ENCODE data around the gene FOXP4. TPM values are rescaled to one million over a fixed set of nuclear protein-coding genes. Genes with fewer than 3 reads are reported as not detected.

FOXP4 gene
- total and polyA plus RNA-seq, 2 of the 13 experiments (the other 11 are each of a cell fraction or from before 2014, with no cell fraction given) = 11.0 to 12.4 TPM

DNA sequence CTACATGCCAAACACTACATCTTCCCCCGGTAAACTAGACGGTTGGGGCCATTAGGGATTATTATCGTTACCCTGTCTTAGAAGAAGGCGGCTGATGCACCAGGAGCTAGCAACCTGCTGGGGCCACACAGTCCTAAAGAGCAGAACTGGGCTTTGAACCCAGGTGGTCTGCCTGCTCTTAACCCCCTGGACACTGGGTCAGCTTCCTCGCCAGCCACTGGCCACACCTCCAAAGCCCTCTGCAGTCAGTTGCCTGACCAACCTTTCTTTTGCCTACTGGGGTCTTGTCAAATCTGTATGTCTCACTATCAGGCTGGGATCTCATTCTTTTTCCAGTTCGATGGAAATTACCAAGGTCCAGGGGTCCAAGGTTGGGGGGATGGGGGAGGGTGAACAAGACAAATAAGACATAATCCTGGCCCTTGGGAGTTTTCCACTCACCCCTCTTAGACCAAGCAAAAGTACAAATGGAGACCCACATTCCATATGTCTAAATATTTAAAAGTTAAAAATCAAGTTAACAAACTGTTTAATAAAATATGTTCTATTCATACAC, 34.0 kb upstream of the FOXP4 start (continued):
- TF ChIP-seq TOE1 (CRISPR knock-in tag; IDR thresholded peaks at IDR 0.05) = no peak
- TF ChIP-seq, protein P1, sequence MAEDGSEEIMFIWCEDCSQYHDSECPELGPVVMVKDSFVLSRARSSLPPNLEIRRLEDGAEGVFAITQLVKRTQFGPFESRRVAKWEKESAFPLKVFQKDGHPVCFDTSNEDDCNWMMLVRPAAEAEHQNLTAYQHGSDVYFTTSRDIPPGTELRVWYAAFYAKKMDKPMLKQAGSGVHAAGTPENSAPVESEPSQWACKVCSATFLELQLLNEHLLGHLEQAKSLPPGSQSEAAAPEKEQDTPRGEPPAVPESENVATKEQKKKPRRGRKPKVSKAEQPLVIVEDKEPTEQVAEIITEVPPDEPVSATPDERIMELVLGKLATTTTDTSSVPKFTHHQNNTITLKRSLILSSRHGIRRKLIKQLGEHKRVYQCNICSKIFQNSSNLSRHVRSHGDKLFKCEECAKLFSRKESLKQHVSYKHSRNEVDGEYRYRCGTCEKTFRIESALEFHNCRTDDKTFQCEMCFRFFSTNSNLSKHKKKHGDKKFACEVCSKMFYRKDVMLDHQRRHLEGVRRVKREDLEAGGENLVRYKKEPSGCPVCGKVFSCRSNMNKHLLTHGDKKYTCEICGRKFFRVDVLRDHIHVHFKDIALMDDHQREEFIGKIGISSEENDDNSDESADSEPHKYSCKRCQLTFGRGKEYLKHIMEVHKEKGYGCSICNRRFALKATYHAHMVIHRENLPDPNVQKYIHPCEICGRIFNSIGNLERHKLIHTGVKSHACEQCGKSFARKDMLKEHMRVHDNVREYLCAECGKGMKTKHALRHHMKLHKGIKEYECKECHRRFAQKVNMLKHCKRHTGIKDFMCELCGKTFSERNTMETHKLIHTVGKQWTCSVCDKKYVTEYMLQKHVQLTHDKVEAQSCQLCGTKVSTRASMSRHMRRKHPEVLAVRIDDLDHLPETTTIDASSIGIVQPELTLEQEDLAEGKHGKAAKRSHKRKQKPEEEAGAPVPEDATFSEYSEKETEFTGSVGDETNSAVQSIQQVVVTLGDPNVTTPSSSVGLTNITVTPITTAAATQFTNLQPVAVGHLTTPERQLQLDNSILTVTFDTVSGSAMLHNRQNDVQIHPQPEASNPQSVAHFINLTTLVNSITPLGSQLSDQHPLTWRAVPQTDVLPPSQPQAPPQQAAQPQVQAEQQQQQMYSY (CRISPR knock-in tag; IDR thresholded peaks at IDR 0.05) = no peak
- TF ChIP-seq, protein P2, sequence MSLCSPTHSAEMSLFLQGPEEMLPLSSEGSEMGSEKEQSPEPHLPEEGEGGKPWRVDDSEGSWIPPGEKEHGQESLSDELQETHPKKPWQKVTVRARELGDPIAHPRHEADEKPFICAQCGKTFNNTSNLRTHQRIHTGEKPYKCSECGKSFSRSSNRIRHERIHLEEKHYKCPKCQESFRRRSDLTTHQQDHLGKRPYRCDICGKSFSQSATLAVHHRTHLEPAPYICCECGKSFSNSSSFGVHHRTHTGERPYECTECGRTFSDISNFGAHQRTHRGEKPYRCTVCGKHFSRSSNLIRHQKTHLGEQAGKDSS (CRISPR knock-in tag; IDR thresholded peaks at IDR 0.05; ENCODE audit: borderline replicate concordance, low read depth) = no peak
- TF ChIP-seq CREB1 (IDR thresholded peaks at IDR 0.05) = no peak
- TF ChIP-seq CREB1 (CRISPR knock-in tag; IDR thresholded peaks at IDR 0.05) = no peak
- no peak for TF ChIP-seq TAF15 (IDR thresholded peaks at IDR 0.05; ENCODE audit: low read depth, low read length, poor library complexity, severe bottlenecking)
- TF ChIP-seq, protein P3, sequence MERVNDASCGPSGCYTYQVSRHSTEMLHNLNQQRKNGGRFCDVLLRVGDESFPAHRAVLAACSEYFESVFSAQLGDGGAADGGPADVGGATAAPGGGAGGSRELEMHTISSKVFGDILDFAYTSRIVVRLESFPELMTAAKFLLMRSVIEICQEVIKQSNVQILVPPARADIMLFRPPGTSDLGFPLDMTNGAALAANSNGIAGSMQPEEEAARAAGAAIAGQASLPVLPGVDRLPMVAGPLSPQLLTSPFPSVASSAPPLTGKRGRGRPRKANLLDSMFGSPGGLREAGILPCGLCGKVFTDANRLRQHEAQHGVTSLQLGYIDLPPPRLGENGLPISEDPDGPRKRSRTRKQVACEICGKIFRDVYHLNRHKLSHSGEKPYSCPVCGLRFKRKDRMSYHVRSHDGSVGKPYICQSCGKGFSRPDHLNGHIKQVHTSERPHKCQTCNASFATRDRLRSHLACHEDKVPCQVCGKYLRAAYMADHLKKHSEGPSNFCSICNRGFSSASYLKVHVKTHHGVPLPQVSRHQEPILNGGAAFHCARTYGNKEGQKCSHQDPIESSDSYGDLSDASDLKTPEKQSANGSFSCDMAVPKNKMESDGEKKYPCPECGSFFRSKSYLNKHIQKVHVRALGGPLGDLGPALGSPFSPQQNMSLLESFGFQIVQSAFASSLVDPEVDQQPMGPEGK (CRISPR knock-in tag; IDR thresholded peaks at IDR 0.05) = peak; percentile 9; the same call in 1 of the 2 replicates
- TF ChIP-seq ZNF883 (CRISPR knock-in tag; IDR thresholded peaks at IDR 0.05; ENCODE audit: not compliant biosample characterization) = peak; percentile 42
- TF ChIP-seq, protein P4, sequence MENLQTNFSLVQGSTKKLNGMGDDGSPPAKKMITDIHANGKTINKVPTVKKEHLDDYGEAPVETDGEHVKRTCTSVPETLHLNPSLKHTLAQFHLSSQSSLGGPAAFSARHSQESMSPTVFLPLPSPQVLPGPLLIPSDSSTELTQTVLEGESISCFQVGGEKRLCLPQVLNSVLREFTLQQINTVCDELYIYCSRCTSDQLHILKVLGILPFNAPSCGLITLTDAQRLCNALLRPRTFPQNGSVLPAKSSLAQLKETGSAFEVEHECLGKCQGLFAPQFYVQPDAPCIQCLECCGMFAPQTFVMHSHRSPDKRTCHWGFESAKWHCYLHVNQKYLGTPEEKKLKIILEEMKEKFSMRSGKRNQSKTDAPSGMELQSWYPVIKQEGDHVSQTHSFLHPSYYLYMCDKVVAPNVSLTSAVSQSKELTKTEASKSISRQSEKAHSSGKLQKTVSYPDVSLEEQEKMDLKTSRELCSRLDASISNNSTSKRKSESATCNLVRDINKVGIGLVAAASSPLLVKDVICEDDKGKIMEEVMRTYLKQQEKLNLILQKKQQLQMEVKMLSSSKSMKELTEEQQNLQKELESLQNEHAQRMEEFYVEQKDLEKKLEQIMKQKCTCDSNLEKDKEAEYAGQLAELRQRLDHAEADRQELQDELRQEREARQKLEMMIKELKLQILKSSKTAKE (CRISPR knock-in tag; IDR thresholded peaks at IDR 0.05; ENCODE audit: borderline replicate concordance) = no peak
- TF ChIP-seq FOXK1 (CRISPR knock-in tag; IDR thresholded peaks at IDR 0.05; ENCODE audit: borderline replicate concordance, low read depth) = no peak
- TF ChIP-seq, protein P5, sequence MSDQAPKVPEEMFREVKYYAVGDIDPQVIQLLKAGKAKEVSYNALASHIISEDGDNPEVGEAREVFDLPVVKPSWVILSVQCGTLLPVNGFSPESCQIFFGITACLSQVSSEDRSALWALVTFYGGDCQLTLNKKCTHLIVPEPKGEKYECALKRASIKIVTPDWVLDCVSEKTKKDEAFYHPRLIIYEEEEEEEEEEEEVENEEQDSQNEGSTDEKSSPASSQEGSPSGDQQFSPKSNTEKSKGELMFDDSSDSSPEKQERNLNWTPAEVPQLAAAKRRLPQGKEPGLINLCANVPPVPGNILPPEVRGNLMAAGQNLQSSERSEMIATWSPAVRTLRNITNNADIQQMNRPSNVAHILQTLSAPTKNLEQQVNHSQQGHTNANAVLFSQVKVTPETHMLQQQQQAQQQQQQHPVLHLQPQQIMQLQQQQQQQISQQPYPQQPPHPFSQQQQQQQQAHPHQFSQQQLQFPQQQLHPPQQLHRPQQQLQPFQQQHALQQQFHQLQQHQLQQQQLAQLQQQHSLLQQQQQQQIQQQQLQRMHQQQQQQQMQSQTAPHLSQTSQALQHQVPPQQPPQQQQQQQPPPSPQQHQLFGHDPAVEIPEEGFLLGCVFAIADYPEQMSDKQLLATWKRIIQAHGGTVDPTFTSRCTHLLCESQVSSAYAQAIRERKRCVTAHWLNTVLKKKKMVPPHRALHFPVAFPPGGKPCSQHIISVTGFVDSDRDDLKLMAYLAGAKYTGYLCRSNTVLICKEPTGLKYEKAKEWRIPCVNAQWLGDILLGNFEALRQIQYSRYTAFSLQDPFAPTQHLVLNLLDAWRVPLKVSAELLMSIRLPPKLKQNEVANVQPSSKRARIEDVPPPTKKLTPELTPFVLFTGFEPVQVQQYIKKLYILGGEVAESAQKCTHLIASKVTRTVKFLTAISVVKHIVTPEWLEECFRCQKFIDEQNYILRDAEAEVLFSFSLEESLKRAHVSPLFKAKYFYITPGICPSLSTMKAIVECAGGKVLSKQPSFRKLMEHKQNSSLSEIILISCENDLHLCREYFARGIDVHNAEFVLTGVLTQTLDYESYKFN (CRISPR knock-in tag; conservative IDR thresholded peaks at IDR 0.05) = peak; percentile 71
- 0 out of 2 replicates have a peak, but pooled peaks have one; percentile 18 for TF ChIP-seq GATAD2A (CRISPR knock-in tag; IDR thresholded peaks at IDR 0.05)
- no peak for TF ChIP-seq AGO1 (IDR thresholded peaks at IDR 0.05; ENCODE audit: low read depth, low read length, poor library complexity, severe bottlenecking)
- no peak for TF ChIP-seq GATAD1 (CRISPR knock-in tag; IDR thresholded peaks at IDR 0.05)
- TF ChIP-seq ZNF556 (CRISPR knock-in tag; IDR thresholded peaks at IDR 0.05; ENCODE audit: borderline replicate concordance) = peak; percentile 71; the same call in 1 of the 2 replicates
- TF ChIP-seq ZNF547 (CRISPR knock-in tag; IDR thresholded peaks at IDR 0.05) = 0 out of 2 replicates have a peak, but pooled peaks have one; percentile 31
- peak; percentile 14; the same call in 1 of the 2 replicates for TF ChIP-seq TBX2 (CRISPR knock-in tag; IDR thresholded peaks at IDR 0.05; ENCODE audit: borderline replicate concordance)

Data from HepG2 (cell line).